ENCODE results near the gene MFSD8. TPM values are rescaled to one million over a fixed set of nuclear protein-coding genes. Genes with fewer than 3 reads are reported as not detected.
"Not testable (repeated sequence)": the region's sequence is repeated elsewhere in the genome, so short reads cannot be mapped to it uniquely, and the experiment has no call there.

MFSD8 gene
- total and polyA plus RNA-seq, 2 of the 4 experiments (the other 2 are of a cell fraction), result 8.8 to 36.7 TPM

GRCh38 chr4:127936974-127937373 lies 28.0 kb downstream of the MFSD8 start:
- in situ Hi-C loops (cut with MboI; ENCODE audit: low sequenced_read_pairs), result no loop called here
- no TSS peak for BruUV-seq (replicated peaks)
- TF ChIP-seq FOS (IDR thresholded peaks at IDR 0.05; ENCODE audit: low read depth, low read length) (0 out of 2 replicates have a peak, but pooled peaks have one; percentile 17), NFE2L2 (IDR thresholded peaks at IDR 0.05; ENCODE audit: low read depth, low read length) (no peak)
- no peak overlapping the region for H4K8ac ChIP-seq (ENCODE audit: low read depth in 2 of 2, low read length in 2 of 2)
- no peaks in the 10 kb centered on the region for H3K9me3 ChIP-seq (ENCODE audit: control insufficient read depth, insufficient read depth, low read length)
- no peak overlapping the region for H3K4me3 ChIP-seq (ENCODE audit: insufficient read depth, low read depth, low read length)
- ATAC-seq (ENCODE audit: low read depth) (peak; percentile 59; the same call in 1 of the 2 replicates), DNase-seq (peak; percentile 30)
- H3K4me2 ChIP-seq (ENCODE audit: low read depth, low read length), result no peak overlapping the region; the same call in 1 of the 2 replicates
- dilution Hi-C loops (cut with HindIII; ENCODE audit: low sequenced_read_pairs, unreplicated experiment), result no loop called here
- CTCF ChIA-PET, result no interaction called here
- no peaks in the 10 kb centered on the region for H3K9me1 ChIP-seq (ENCODE audit: insufficient read depth, low read length)
- no peak overlapping the region for H4K5ac ChIP-seq (ENCODE audit: low read depth, low read length)
- H3K36me3 ChIP-seq (ENCODE audit: control insufficient read depth, insufficient read depth, low read length), result peaks cover 3% of the 10 kb centered on the region; the same call in 1 of the 2 replicates
- H3K27me3 ChIP-seq (ENCODE audit: control insufficient read depth, insufficient read depth, low read length), result no peaks in the 10 kb centered on the region
- no peak overlapping the region for H2BK15ac ChIP-seq (ENCODE audit: low read depth, low read length)
- no CpG with 5 or more reads among the region's 1 CpG for WGBS, 2 experiments (ENCODE audit: extremely low coverage in 2 of 2, insufficient read length in 1 of 2)
- no peak overlapping the region for H3K23ac ChIP-seq (ENCODE audit: low read depth, low read length)
- no peak overlapping the region for H4K91ac ChIP-seq (ENCODE audit: insufficient read depth, low read depth, low read length)
- no peak overlapping the region for H2AK9ac ChIP-seq (replicated peaks; ENCODE audit: low read depth, low read length, poor library complexity)
- H2AK5ac ChIP-seq (ENCODE audit: low read depth, low read length), result no peak overlapping the region
- intact Hi-C loops (cut with micrococcal nuclease), result no loop called here
- no peak overlapping the region for H2BK120ac ChIP-seq (ENCODE audit: low read depth, low read length)
- H2BK5ac ChIP-seq (ENCODE audit: low read depth, low read length, poor library complexity, severe bottlenecking), result no peak overlapping the region
- POLR2A ChIA-PET (ENCODE audit: unreplicated experiment), result no interaction called here
- H3K18ac ChIP-seq (ENCODE audit: low read depth, low read length), result no peak overlapping the region
- H3K4ac ChIP-seq (ENCODE audit: low read depth, low read length), result no peak overlapping the region
- H3K27ac ChIP-seq (ENCODE audit: insufficient read depth, low read length), result no peak overlapping the region
- no peak overlapping the region for H2AFZ ChIP-seq (replicated peaks; ENCODE audit: low read length, poor library complexity)
- peaks cover 3% of the 10 kb centered on the region; the same call in 1 of the 2 replicates for H3K4me1 ChIP-seq (ENCODE audit: control insufficient read depth, insufficient read depth, low read length)
- H3K79me1 ChIP-seq (ENCODE audit: low read depth in 1 of 2, low read length in 2 of 2), result no peaks in the 10 kb centered on the region
- no peaks in the 10 kb centered on the region for H4K20me1 ChIP-seq (ENCODE audit: insufficient read depth, low read length)
- no peak overlapping the region for H3K14ac ChIP-seq (replicated peaks; ENCODE audit: low read depth, low read length)
- H3K9ac ChIP-seq (ENCODE audit: low read depth, low read length), result no peak overlapping the region
- H2BK20ac ChIP-seq (ENCODE audit: low read depth, low read length), result no peak overlapping the region
- no peak overlapping the region for H3K56ac ChIP-seq (ENCODE audit: extremely low read depth, insufficient read depth, low read length)

- H3K4me3 ChIP-seq (ENCODE audit: insufficient read depth, low read depth, low read length); BruUV-seq (replicated peaks); H3K27me3 ChIP-seq (ENCODE audit: control insufficient read depth, insufficient read depth, low read length); H4K5ac ChIP-seq (ENCODE audit: low read depth, low read length); H2BK20ac ChIP-seq (ENCODE audit: low read depth, low read length); H4K8ac ChIP-seq (ENCODE audit: low read depth in 2 of 2, low read length in 2 of 2); H3K56ac ChIP-seq (ENCODE audit: extremely low read depth, insufficient read depth, low read length); H3K36me3 ChIP-seq (ENCODE audit: control insufficient read depth, insufficient read depth, low read length); H2BK5ac ChIP-seq (ENCODE audit: low read depth, low read length, poor library complexity, severe bottlenecking); H3K14ac ChIP-seq (replicated peaks; ENCODE audit: low read depth, low read length); H2AK5ac ChIP-seq (ENCODE audit: low read depth, low read length); H2AK9ac ChIP-seq (replicated peaks; ENCODE audit: low read depth, low read length, poor library complexity); in situ Hi-C loops (cut with MboI; ENCODE audit: low sequenced_read_pairs); H3K4me1 ChIP-seq (ENCODE audit: control insufficient read depth, insufficient read depth, low read length); H3K79me1 ChIP-seq (ENCODE audit: low read depth in 1 of 2, low read length in 2 of 2); H3K9me3 ChIP-seq (ENCODE audit: control insufficient read depth, insufficient read depth, low read length); intact Hi-C loops (cut with micrococcal nuclease); H3K9me1 ChIP-seq (ENCODE audit: insufficient read depth, low read length); H3K27ac ChIP-seq (ENCODE audit: insufficient read depth, low read length); CTCF ChIA-PET; dilution Hi-C loops (cut with HindIII; ENCODE audit: low sequenced_read_pairs, unreplicated experiment); ATAC-seq (ENCODE audit: low read depth); POLR2A ChIA-PET (ENCODE audit: unreplicated experiment); H3K4ac ChIP-seq (ENCODE audit: low read depth, low read length); H2BK120ac ChIP-seq (ENCODE audit: low read depth, low read length); H2AFZ ChIP-seq (replicated peaks; ENCODE audit: low read length, poor library complexity); H4K91ac ChIP-seq (ENCODE audit: insufficient read depth, low read depth, low read length); H2BK15ac ChIP-seq (ENCODE audit: low read depth, low read length); H3K18ac ChIP-seq (ENCODE audit: low read depth, low read length); H3K9ac ChIP-seq (ENCODE audit: low read depth, low read length); H4K20me1 ChIP-seq (ENCODE audit: insufficient read depth, low read length); DNase-seq; H3K4me2 ChIP-seq (ENCODE audit: low read depth, low read length); H3K23ac ChIP-seq (ENCODE audit: low read depth, low read length): not testable (repeated sequence)
- no CpG with 5 or more reads among the region's 6 CpGs for WGBS, 2 experiments (ENCODE audit: extremely low coverage in 2 of 2, insufficient read length in 1 of 2)
These were observed 33.1 kb downstream of the MFSD8 start for GRCh38 chr4:127931836-127932235.

Measured in IMR-90 (cell line).